NT2/D1 (cell line): ENCODE results near the gene SORBS1.

Experiments used
- SUZ12 ChIP-seq: IDR thresholded peaks from 2 replicates; pipeline ENCODE4 v1.6.1; 2011; ENCODE audit not compliant: insufficient read length, insufficient read depth; ENCODE audit errors: extremely low read depth
- ZNF274 ChIP-seq: IDR thresholded peaks from 2 replicates; pipeline ENCODE4 v1.6.1; 2011; ENCODE audit warnings: mild to moderate bottlenecking, low read depth, low read length

DNA sequence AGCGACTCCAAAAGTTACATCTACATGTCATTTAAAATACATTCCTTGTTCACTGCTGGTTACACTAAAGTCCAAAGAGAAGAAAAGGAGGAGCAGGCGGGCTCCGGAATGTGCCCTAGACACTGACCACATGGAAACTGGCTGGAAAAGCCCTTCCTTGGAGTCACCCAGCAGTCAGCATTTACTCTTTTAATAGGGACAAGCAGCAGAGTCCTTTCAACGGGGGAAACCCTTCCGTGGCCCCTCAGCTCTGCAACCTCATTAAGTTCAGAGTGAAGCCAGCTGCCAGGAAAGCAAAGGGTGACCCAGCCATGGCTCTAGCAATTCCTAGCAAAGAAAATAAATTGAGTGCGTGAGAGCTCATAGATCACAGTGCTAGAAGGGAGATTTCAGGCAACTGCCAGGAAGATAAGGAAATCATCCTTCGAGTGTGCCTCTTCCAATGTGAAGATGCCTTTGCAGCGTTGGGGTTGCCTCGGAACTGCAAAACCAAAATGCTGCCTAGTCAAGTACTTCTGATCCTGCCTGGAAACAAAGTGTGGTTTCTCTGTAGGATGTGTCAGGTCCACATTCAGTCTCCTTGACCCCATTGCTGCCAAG, 101.6 kb downstream of the SORBS1 start:
- no peak for TF ChIP-seq SUZ12
- no peak for TF ChIP-seq ZNF274
